Uterus (tissue), 4 donors: ENCODE measurements around the gene C6orf89. TPM values are rescaled to one million over a fixed set of nuclear protein-coding genes. Genes with fewer than 3 reads are reported as not detected.

Experiments
- DNase-seq, 2 donors: peaks; one replicate each; pipeline ENCODE4 v3.0.0-alpha.2; 2019 to 2020
- H3K27ac ChIP-seq, 2 donors: fragments of 200-600 bp; sonication (generic); 1 replicate in 1 of 2; 2 replicates in 1 of 2; pipeline ENCODE4 v1.5.1; 2016 to 2018
- H3K27me3 ChIP-seq, 2 donors: fragments of 200-600 bp; sonication (generic); one replicate each; pipeline ENCODE4 v1.5.1; 2018 to 2019; ENCODE audit warnings: control low read depth in 1 of 2
- H3K36me3 ChIP-seq, 2 donors: fragments of 200-600 bp; sonication (generic); one replicate each; pipeline ENCODE4 v1.5.1; 2019; ENCODE audit warnings: control low read depth in 1 of 2
- H3K4me1 ChIP-seq, 2 donors: fragments of 200-600 bp; sonication (generic); one replicate each; pipeline ENCODE4 v1.5.1; 2018 to 2019; ENCODE audit warnings: control low read depth in 1 of 2
- H3K4me3 ChIP-seq, 2 donors: fragments of 200-600 bp; sonication (generic); 1 replicate in 1 of 2; 2 replicates in 1 of 2; pipeline ENCODE4 v1.5.1; 2018 to 2019; ENCODE audit warnings: mild to moderate bottlenecking in 1 of 2
- H3K9me3 ChIP-seq, 2 donors: fragments of 200-600 bp; sonication (generic); one replicate each; pipeline ENCODE4 v1.5.1; 2019; ENCODE audit warnings: control low read depth in 1 of 2
- CTCF ChIP-seq, 4 experiments: fragments of 200-600 bp in 2 of 4; fragments of 450-650 bp in 2 of 4; sonication (generic) in 2 of 4; IDR thresholded peaks; one replicate each; pipeline ENCODE4 v1.5.1; 2016 to 2019; ENCODE audit warnings: antibody characterized with exemption in 4 of 4, mild to moderate bottlenecking in 2 of 4, moderate library complexity in 1 of 4
- POLR2A ChIP-seq, 2 donors: fragments of 450-650 bp; IDR thresholded peaks; one replicate each; pipeline ENCODE4 v1.6.1; 2016; ENCODE audit warnings: antibody characterized with exemption in 2 of 2, mild to moderate bottlenecking in 1 of 2, moderate library complexity in 1 of 2
- intact Hi-C: fragments of 100-400 bp; cut with DNase I; formaldehyde crosslinking; loops from one replicate; pipeline ENCODE4 v1.15.1; 2023; ENCODE audit warnings: low total_unique reads
- total RNA-seq, 4 donors: library from RNA; depleted of rRNA in 3 of 4; stranded (reverse); fragments of >200 nt in 3 of 4; gene quantifications; one replicate each; pipeline versions ENCODE4 v1.1.0 to v1.2.4, GENCODE V29; 2014 to 2023
- donor health status: DM: yes; HTN: yes; CAD: no.

C6orf89 gene
- 10 to 100 TPM; 21.3 to 67.9 (median 42.6) TPM for total RNA-seq

GRCh38 chr6:36885461-36886401 is at the start of gene C6orf89:
Gene C6orf89 (plus strand): TSS chr6:36885952. CDS start chr6:36899445, 13,493 bp downstream.
- no peaks in the 10 kb centered on the region for H3K36me3 ChIP-seq
- H3K4me1 ChIP-seq, result peaks cover 6 to 7% of the 10 kb centered on the region in 2 donors
- peak; percentile 44 to 76 for TF ChIP-seq POLR2A (IDR thresholded peaks at IDR 0.05)
- peak; percentile 88 to 97 (median 94) for TF ChIP-seq CTCF (IDR thresholded peaks at IDR 0.05)
- intact Hi-C loops, result loop anchor here (10.0 kb wide), 1 partner anchor 129 kb away; no protein-coding TSS in a partner anchor
- peak; percentile 96 to 99 for DNase-seq
- H3K27ac ChIP-seq, result peak within 1 kb of the TSS; percentile 91 to 92
- peak within 1 kb of the TSS; percentile 58 to 92 for H3K4me3 ChIP-seq
- no peaks in the 10 kb centered on the region for H3K27me3 ChIP-seq
- no peaks in the 10 kb centered on the region for H3K9me3 ChIP-seq

GRCh38 chr6:36836111-36837021 is 49.4 kb upstream of the C6orf89 start:
- no peak for DNase-seq
- no peaks in the 10 kb centered on the region for H3K9me3 ChIP-seq

GRCh38 chr6:36837022-36837339 is 48.8 kb upstream of the C6orf89 start:
- TF ChIP-seq POLR2A (IDR thresholded peaks at IDR 0.05) (no peak), CTCF (IDR thresholded peaks at IDR 0.05) (no peak)
- Histone ChIP-seq H3K27ac (no peak overlapping the region), H3K4me1 (peaks cover 0 to 8% of the 10 kb centered on the region in 2 donors), H3K36me3 (no peaks in the 10 kb centered on the region), H3K4me3 (no peak overlapping the region), H3K9me3 (no peaks in the 10 kb centered on the region), H3K27me3 (no peaks in the 10 kb centered on the region)
- no peak for DNase-seq
- intact Hi-C loops, result no loop called here

More at GRCh38 chr6:36836111-36837021, 49.4 kb upstream of the C6orf89 start:
- H3K27ac ChIP-seq, result no peak overlapping the region
- no peak for TF ChIP-seq CTCF (IDR thresholded peaks at IDR 0.05)
- peaks cover 0 to 8% of the 10 kb centered on the region in 2 donors for H3K4me1 ChIP-seq
- no peaks in the 10 kb centered on the region for H3K36me3 ChIP-seq
- intact Hi-C loops, result no loop called here
- no peaks in the 10 kb centered on the region for H3K27me3 ChIP-seq
- H3K4me3 ChIP-seq, result no peak overlapping the region

GRCh38 chr6:36837686-36838085 is 48.1 kb upstream of the C6orf89 start:
- DNase-seq, result no peak
- no peak overlapping the region for H3K27ac ChIP-seq
- H3K27me3 ChIP-seq, result no peaks in the 10 kb centered on the region
- no peaks in the 10 kb centered on the region for H3K9me3 ChIP-seq
- no peak overlapping the region for H3K4me3 ChIP-seq
- H3K4me1 ChIP-seq, result peaks cover 0 to 8% of the 10 kb centered on the region in 2 donors
- TF ChIP-seq CTCF (IDR thresholded peaks at IDR 0.05) (no peak), POLR2A (IDR thresholded peaks at IDR 0.05) (no peak)
- H3K36me3 ChIP-seq, result no peaks in the 10 kb centered on the region
- intact Hi-C loops, result no loop called here
